Gastrocnemius medialis (tissue), 4 donors: ENCODE measurements around the gene KRTAP6-1.

Experiments used
- CTCF ChIP-seq, 5 experiments: fragments of 450-650 bp in 3 of 5; fragments of 200-600 bp in 2 of 5; sonication (generic) in 2 of 5; IDR thresholded peaks in 4 of 5; conservative IDR thresholded peaks in 1 of 5; 1 replicate in 4 of 5; 2 replicates in 1 of 5; pipeline ENCODE4 v1.5.1; 2016 to 2019; ENCODE audit warnings: antibody characterized with exemption in 5 of 5, mild to moderate bottlenecking in 3 of 5, moderate library complexity in 3 of 5
- POLR2A ChIP-seq, 2 donors: fragments of 450-650 bp; IDR thresholded peaks; one replicate each; pipeline ENCODE4 v1.6.1; 2017; ENCODE audit warnings: antibody characterized with exemption in 2 of 2, mild to moderate bottlenecking in 2 of 2, moderate library complexity in 2 of 2

DNA sequence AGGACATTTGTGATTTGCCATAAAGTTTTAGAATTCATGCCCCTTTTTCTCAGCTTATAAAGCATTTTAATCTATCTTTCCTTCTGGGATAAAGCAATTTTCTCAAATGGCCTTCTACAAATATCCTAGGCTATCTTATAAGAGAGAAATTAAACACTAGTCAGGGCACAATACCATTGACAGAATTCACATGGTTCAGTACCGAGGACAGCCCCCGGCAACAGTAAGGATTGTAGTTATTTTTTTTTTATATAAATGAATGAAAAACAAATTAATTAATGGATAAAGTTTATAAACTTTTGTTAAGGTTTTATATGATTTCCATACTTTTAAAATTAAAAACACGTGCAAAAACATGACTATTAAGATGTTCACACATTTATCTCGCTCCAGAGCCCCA is 14.4 kb upstream of the KRTAP6-1 start:
- TF ChIP-seq CTCF (IDR thresholded peaks at IDR 0.05 in 4 of 5, conservative IDR thresholded peaks at IDR 0.05 in 1 of 5) (no peak), POLR2A (IDR thresholded peaks at IDR 0.05) (no peak)
